OCI-LY1 (cell line): ENCODE measurements around the gene RAX2.

ENCODE experiments used
- H2AFZ ChIP-seq: fragments of 200-600 bp; sonication (generic), shearing (Covaris generic); 2 replicates; pipeline ENCODE4 v1.6.0; 2014; ENCODE audit warnings: antibody characterized with exemption, mild to moderate bottlenecking, low read length
- H3F3A ChIP-seq: fragments of 200-600 bp; sonication (generic), shearing (Covaris generic); 2 replicates; pipeline ENCODE4 v1.6.0; 2014; ENCODE audit warnings: mild to moderate bottlenecking, antibody characterized with exemption, low read length, moderate library complexity; ENCODE audit not compliant: insufficient read depth
- H3K27ac ChIP-seq: fragments of 200-600 bp; sonication (generic); 2 replicates; pipeline ENCODE4 v1.5.1; 2014; ENCODE audit warnings: low read length, mixed run types, mild to moderate bottlenecking, low read depth; ENCODE audit not compliant: poor library complexity, severe bottlenecking
- H3K27me3 ChIP-seq: fragments of 200-600 bp; sonication (generic); 2 replicates; pipeline ENCODE4 v1.6.0; 2014; ENCODE audit warnings: antibody characterized with exemption, mild to moderate bottlenecking, low read length, moderate library complexity; ENCODE audit not compliant: insufficient read depth
- H3K36me3 ChIP-seq: fragments of 200-600 bp; sonication (generic); 2 replicates; pipeline ENCODE4 v1.6.1; 2014; ENCODE audit warnings: mild to moderate bottlenecking, antibody characterized with exemption, low read length, moderate library complexity, mixed read lengths; ENCODE audit not compliant: insufficient read depth
- H3K4me1 ChIP-seq: fragments of 200-600 bp; sonication (generic); 2 replicates; pipeline ENCODE4 v1.5.1; 2014; ENCODE audit warnings: mild to moderate bottlenecking, low read length, moderate library complexity; ENCODE audit not compliant: insufficient read depth, severe bottlenecking
- H3K4me2 ChIP-seq: fragments of 200-600 bp; sonication (generic), shearing (Covaris generic); 2 replicates; pipeline ENCODE4 v1.6.1; 2014; ENCODE audit warnings: low read length
- H3K4me3 ChIP-seq: fragments of 200-600 bp; sonication (generic); 2 replicates; pipeline ENCODE4 v1.5.1; 2014; ENCODE audit warnings: low read length, low read depth, mild to moderate bottlenecking, mixed read lengths; ENCODE audit not compliant: poor library complexity, severe bottlenecking
- H3K79me2 ChIP-seq: fragments of 200-600 bp; shearing (Covaris generic); 2 replicates; pipeline ENCODE4 v1.6.1; 2016; ENCODE audit warnings: mixed run types, low read length, mixed read lengths; ENCODE audit not compliant: insufficient read depth
- H3K9ac ChIP-seq: fragments of 200-600 bp; sonication (generic), shearing (Covaris generic); 2 replicates; pipeline ENCODE4 v1.6.1; 2014; ENCODE audit warnings: mild to moderate bottlenecking, low read length, mixed read lengths
- H3K9me2 ChIP-seq: fragments of 200-600 bp; sonication (generic), shearing (Covaris generic); 2 replicates; pipeline ENCODE4 v1.6.1; 2014; ENCODE audit warnings: low read depth, mild to moderate bottlenecking, low read length, mixed read lengths
- H3K9me3 ChIP-seq: fragments of 200-600 bp; shearing (Covaris generic); 2 replicates; pipeline ENCODE4 v1.6.1; 2014; ENCODE audit warnings: low read length, mixed read lengths
- H4K20me1 ChIP-seq: fragments of 200-600 bp; sonication (generic), shearing (Covaris generic); 2 replicates; pipeline ENCODE4 v1.6.0; 2016; ENCODE audit warnings: mild to moderate bottlenecking, low read length; ENCODE audit not compliant: insufficient read depth
- CTCF ChIP-seq: fragments of 200-600 bp; sonication (generic), shearing (Covaris generic); IDR thresholded peaks from 2 replicates; pipeline ENCODE4 v1.5.1; 2017; ENCODE audit warnings: mild to moderate bottlenecking, antibody characterized with exemption, low read length, moderate library complexity, mixed read lengths
- EZH2 ChIP-seq: fragments of 200-600 bp; sonication (generic), shearing (Covaris generic); IDR thresholded peaks from 2 replicates; pipeline ENCODE4 v1.8.0; 2017; ENCODE audit warnings: borderline replicate concordance, mixed run types, mild to moderate bottlenecking, antibody characterized with exemption, low read length, moderate library complexity, mixed read lengths

The RAX2 gene

GRCh38 chr19:3785451-3785937, 13.5 kb upstream of the RAX2 start:
- no peaks in the 10 kb centered on the region for H3K4me1 ChIP-seq
- no peak overlapping the region for H3K4me2 ChIP-seq
- peaks cover 13% of the 10 kb centered on the region for H3K9me3 ChIP-seq
- H3K27ac ChIP-seq: no peak overlapping the region
- no peaks in the 10 kb centered on the region for H3K79me2 ChIP-seq
- H2AFZ ChIP-seq: no peak overlapping the region
- H3K27me3 ChIP-seq: peaks cover 8% of the 10 kb centered on the region; the same call in 1 of the 2 replicates
- TF ChIP-seq EZH2 (no peak), CTCF (no peak)
- no peaks in the 10 kb centered on the region for H3K9me2 ChIP-seq
- no peak overlapping the region for H3K9ac ChIP-seq
- no peaks in the 10 kb centered on the region for H4K20me1 ChIP-seq
- no peaks in the 10 kb centered on the region for H3F3A ChIP-seq
- no peak overlapping the region for H3K4me3 ChIP-seq
- H3K36me3 ChIP-seq: no peaks in the 10 kb centered on the region; the same call in 1 of the 2 replicates

- H3K4me2 ChIP-seq: no peak overlapping the region
- no peak overlapping the region for H3K4me3 ChIP-seq
- no peak overlapping the region for H3K9ac ChIP-seq
Observed at GRCh38 chr19:3784607-3785450, 12.8 kb upstream of the RAX2 start.

More at GRCh38 chr19:3784607-3785450, 12.8 kb upstream of the RAX2 start:
- Histone ChIP-seq H3F3A (no peaks in the 10 kb centered on the region), H3K27me3 (peaks cover 8% of the 10 kb centered on the region; the same call in 1 of the 2 replicates), H3K36me3 (no peaks in the 10 kb centered on the region; the same call in 1 of the 2 replicates), H3K79me2 (no peaks in the 10 kb centered on the region), H2AFZ (no peak overlapping the region), H3K27ac (no peak overlapping the region), H3K9me3 (peaks cover 13% of the 10 kb centered on the region), H4K20me1 (no peaks in the 10 kb centered on the region), H3K9me2 (no peaks in the 10 kb centered on the region), H3K4me1 (no peaks in the 10 kb centered on the region)
- TF ChIP-seq CTCF (no peak), EZH2 (no peak)
